Measurements from ENCODE around the gene TOP1.

Gene TOP1

DNA sequence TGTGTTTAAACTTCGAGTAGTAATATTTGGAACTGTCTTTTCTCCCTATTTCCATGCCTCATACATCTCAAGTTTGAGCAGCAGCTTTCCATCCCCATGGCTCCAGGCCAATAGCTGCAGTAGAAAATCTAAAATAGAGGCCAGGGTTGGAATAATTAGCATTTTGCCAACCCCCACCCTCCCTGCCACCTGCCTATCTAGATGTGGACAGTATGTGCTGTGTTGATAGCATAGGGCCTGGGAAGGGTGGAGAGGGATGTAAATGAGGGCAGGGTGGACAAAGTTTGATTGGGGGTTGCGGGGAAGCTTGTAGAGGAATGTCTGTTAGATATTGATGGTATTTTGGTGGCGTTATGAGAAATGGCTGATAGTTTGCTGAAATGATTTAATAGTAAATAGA lies 5.6 kb downstream of the TOP1 start:
- TF ChIP-seq, protein P1, sequence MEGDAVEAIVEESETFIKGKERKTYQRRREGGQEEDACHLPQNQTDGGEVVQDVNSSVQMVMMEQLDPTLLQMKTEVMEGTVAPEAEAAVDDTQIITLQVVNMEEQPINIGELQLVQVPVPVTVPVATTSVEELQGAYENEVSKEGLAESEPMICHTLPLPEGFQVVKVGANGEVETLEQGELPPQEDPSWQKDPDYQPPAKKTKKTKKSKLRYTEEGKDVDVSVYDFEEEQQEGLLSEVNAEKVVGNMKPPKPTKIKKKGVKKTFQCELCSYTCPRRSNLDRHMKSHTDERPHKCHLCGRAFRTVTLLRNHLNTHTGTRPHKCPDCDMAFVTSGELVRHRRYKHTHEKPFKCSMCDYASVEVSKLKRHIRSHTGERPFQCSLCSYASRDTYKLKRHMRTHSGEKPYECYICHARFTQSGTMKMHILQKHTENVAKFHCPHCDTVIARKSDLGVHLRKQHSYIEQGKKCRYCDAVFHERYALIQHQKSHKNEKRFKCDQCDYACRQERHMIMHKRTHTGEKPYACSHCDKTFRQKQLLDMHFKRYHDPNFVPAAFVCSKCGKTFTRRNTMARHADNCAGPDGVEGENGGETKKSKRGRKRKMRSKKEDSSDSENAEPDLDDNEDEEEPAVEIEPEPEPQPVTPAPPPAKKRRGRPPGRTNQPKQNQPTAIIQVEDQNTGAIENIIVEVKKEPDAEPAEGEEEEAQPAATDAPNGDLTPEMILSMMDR (IDR thresholded peaks at IDR 0.05; ENCODE audit: control insufficient read depth, extremely low read depth, insufficient read depth), result no peak
- no peak overlapping the region for H3K4me3 ChIP-seq (ENCODE audit: low read depth, low read length)
- no peak for DNase-seq (ENCODE audit: low read depth)

DNA sequence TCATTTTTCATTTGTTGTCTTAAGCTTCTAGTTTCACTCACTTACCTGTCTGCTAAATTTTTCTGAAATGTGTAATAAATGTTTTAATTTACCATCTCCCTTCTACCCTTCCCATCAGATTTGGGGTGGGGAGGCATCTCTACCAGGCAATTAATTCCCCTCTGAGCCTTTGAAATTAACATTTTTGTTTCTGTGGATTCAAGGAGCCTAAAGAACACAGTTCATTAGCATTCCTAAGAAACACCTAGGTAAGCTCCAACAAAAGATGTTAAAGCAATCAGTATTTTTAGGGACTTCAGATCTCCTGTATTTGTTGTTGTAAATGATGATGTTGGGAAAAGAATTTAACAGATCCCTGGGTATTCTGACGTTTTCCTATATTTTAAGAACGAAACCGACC lies 6.6 kb downstream of the TOP1 start:
- TF ChIP-seq, protein P1 (IDR thresholded peaks at IDR 0.05; ENCODE audit: control insufficient read depth, extremely low read depth, insufficient read depth), result no peak
- DNase-seq (ENCODE audit: low read depth), result no peak
- no peak overlapping the region for H3K4me3 ChIP-seq (ENCODE audit: low read depth, low read length)

- H3K4me3 ChIP-seq (ENCODE audit: low read depth, low read length), result no peak overlapping the region
- no peak for DNase-seq (ENCODE audit: low read depth)
- TF ChIP-seq, protein P1 (IDR thresholded peaks at IDR 0.05; ENCODE audit: control insufficient read depth, extremely low read depth, insufficient read depth), result no peak
Observed at GRCh38 chr20:41037179-41037578, 8.6 kb downstream of the TOP1 start.

- H3K4me3 ChIP-seq (ENCODE audit: low read depth, low read length), result no peak overlapping the region
- TF ChIP-seq, protein P1 (IDR thresholded peaks at IDR 0.05; ENCODE audit: control insufficient read depth, extremely low read depth, insufficient read depth), result no peak
- DNase-seq (ENCODE audit: low read depth), result no peak
Observed at GRCh38 chr20:41038149-41038877, 9.7 kb downstream of the TOP1 start.

DNA sequence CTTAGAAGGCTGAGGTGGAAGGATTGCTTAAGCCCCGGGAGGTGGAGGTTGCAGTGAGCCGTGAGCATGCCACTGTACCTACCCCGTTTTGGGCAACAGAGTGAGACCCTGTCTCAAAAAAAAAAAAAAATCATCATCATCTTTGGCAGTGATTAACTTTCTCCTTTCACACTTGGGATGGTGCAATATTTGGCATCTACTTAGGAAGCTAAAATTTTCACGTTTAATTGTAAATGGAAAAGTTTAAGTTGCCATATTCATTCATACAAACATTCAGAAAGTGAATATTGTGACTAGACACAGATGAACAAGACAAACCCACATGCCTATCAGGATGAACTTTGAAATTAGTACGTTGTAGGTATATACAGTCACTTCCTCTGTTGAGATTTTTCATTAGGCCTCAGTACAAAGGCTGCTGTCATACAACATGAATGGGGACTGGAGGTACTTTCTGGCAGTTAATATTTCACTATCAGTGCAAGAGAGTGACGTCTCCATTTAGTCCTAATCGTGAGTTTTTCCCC lies 10.3 kb downstream of the TOP1 start:
- no peak overlapping the region for H3K4me3 ChIP-seq (ENCODE audit: low read depth, low read length)
- TF ChIP-seq, protein P1 (IDR thresholded peaks at IDR 0.05; ENCODE audit: control insufficient read depth, extremely low read depth, insufficient read depth), result no peak
- no peak for DNase-seq (ENCODE audit: low read depth)

GRCh38 chr20:41040855-41041254 lies 12.2 kb downstream of the TOP1 start:
- TF ChIP-seq, protein P1 (IDR thresholded peaks at IDR 0.05; ENCODE audit: control insufficient read depth, extremely low read depth, insufficient read depth), result no peak
- no peak for DNase-seq (ENCODE audit: low read depth)
- H3K4me3 ChIP-seq (ENCODE audit: low read depth, low read length), result no peak overlapping the region

DNA sequence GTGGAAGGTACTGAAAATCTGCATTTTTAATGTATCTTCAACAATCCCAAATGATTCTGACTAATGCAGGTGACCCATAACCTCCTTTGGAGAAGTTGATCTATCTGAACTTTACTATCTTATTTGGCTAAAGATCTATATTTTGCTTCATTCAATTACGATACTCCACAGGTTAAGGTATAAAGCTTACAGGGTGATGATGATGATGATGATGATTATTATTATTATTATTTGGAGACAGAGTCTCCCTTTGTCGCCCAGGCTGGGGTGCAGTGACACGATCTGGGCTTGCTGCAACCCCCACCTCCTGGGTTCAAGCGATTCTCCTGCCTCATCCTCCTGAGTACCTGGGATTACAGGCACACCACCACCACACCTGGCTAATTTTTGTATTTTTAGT lies 13.1 kb downstream of the TOP1 start:
- TF ChIP-seq, protein P1 (IDR thresholded peaks at IDR 0.05; ENCODE audit: control insufficient read depth, extremely low read depth, insufficient read depth), result no peak
- no peak overlapping the region for H3K4me3 ChIP-seq (ENCODE audit: low read depth, low read length)
- DNase-seq (ENCODE audit: low read depth), result no peak
